ENCODE measurements around the gene CDH15. TPM values are rescaled to one million over a fixed set of nuclear protein-coding genes. Genes with fewer than 3 reads are reported as not detected.

Gene CDH15
- total and polyA plus RNA-seq, 9 of the 15 experiments (the other 6 are each of a cell fraction or from before 2014, with no cell fraction given), result 0.07 to 0.18 TPM; not detected in 7

- TF ChIP-seq TGIF2 (CRISPR knock-in tag; IDR thresholded peaks at IDR 0.05), result peak; percentile 94; the same call in 1 of the 2 replicates
- TF ChIP-seq ZNF511 (CRISPR knock-in tag; IDR thresholded peaks at IDR 0.05), result peak; percentile 59; the same call in 1 of the 2 replicates
- no peak for TF ChIP-seq THRAP3 (IDR thresholded peaks at IDR 0.05; ENCODE audit: borderline replicate concordance)
- TF ChIP-seq ZBTB9 (CRISPR knock-in tag; IDR thresholded peaks at IDR 0.05), result peak; percentile 19; the same call in 1 of the 2 replicates
- peak; percentile 62; the same call in 1 of the 2 replicates for TF ChIP-seq AFF4 (CRISPR knock-in tag; IDR thresholded peaks at IDR 0.05)
- TF ChIP-seq TARDBP (IDR thresholded peaks at IDR 0.05), result no peak
- TF ChIP-seq HMGN3 (IDR thresholded peaks at IDR 0.05; ENCODE audit: borderline replicate concordance, extremely low read depth, insufficient read length, low read depth, low read length), result no peak
- peak; percentile 53; the same call in 1 of the 2 replicates for TF ChIP-seq DIDO1 (tag; IDR thresholded peaks at IDR 0.05; ENCODE audit: low read depth)
- TF ChIP-seq HDAC1 (IDR thresholded peaks at IDR 0.05), result peak; percentile 71 to 100; a peak in 3 of 4 replicates
- peak; percentile 70 for TF ChIP-seq THAP12 (CRISPR knock-in tag; IDR thresholded peaks at IDR 0.05)
- no peak for TF ChIP-seq BACH1 (tag; IDR thresholded peaks at IDR 0.05)
- peak; percentile 90 for TF ChIP-seq SUPT5H (IDR thresholded peaks at IDR 0.05)
- TF ChIP-seq DACH1 (IDR thresholded peaks at IDR 0.05; ENCODE audit: partially characterized antibody), result peak; percentile 98
- peak; percentile 70 for TF ChIP-seq ZBTB1 (CRISPR knock-in tag; IDR thresholded peaks at IDR 0.05; ENCODE audit: borderline replicate concordance, low read depth)
- TF ChIP-seq SMARCA4 (IDR thresholded peaks at IDR 0.05), result no peak
- no peak for TF ChIP-seq ASH1L (IDR thresholded peaks at IDR 0.05; ENCODE audit: borderline replicate concordance, low read depth, partially characterized antibody)
- TF ChIP-seq TBL1XR1 (IDR thresholded peaks at IDR 0.05; ENCODE audit: low read length in 2 of 2), result peak in 1 of 2 experiments; percentile 55; a peak in 1 of 4 replicates
- peak; percentile 61; the same call in 1 of the 2 replicates for TF ChIP-seq NFRKB (IDR thresholded peaks at IDR 0.05; ENCODE audit: low read depth)
- TF ChIP-seq ATF4 (CRISPR knock-in tag; IDR thresholded peaks at IDR 0.05), result no peak
Observed at GRCh38 chr16:89217388-89218191, 46.0 kb downstream of the CDH15 start, which contains the start of gene ZNF778 (continued).

Measured in K562 (cell line).